Measurements from ENCODE around the gene ARID1A. TPM values are rescaled to one million over a fixed set of nuclear protein-coding genes. Genes with fewer than 3 reads are reported as not detected.
A peak's percentile ranks its signal among the peaks of the same experiment; 100 is the strongest.

ARID1A gene
- total and polyA plus RNA-seq, 9 of the 15 experiments (the other 6 are each of a cell fraction or from before 2014, with no cell fraction given), result 8.3 to 88.3 (median 22.5) TPM

GRCh38 chr1:26686795-26687194, 9.0 kb upstream of the ARID1A start (continued):
- TF ChIP-seq, protein P1, sequence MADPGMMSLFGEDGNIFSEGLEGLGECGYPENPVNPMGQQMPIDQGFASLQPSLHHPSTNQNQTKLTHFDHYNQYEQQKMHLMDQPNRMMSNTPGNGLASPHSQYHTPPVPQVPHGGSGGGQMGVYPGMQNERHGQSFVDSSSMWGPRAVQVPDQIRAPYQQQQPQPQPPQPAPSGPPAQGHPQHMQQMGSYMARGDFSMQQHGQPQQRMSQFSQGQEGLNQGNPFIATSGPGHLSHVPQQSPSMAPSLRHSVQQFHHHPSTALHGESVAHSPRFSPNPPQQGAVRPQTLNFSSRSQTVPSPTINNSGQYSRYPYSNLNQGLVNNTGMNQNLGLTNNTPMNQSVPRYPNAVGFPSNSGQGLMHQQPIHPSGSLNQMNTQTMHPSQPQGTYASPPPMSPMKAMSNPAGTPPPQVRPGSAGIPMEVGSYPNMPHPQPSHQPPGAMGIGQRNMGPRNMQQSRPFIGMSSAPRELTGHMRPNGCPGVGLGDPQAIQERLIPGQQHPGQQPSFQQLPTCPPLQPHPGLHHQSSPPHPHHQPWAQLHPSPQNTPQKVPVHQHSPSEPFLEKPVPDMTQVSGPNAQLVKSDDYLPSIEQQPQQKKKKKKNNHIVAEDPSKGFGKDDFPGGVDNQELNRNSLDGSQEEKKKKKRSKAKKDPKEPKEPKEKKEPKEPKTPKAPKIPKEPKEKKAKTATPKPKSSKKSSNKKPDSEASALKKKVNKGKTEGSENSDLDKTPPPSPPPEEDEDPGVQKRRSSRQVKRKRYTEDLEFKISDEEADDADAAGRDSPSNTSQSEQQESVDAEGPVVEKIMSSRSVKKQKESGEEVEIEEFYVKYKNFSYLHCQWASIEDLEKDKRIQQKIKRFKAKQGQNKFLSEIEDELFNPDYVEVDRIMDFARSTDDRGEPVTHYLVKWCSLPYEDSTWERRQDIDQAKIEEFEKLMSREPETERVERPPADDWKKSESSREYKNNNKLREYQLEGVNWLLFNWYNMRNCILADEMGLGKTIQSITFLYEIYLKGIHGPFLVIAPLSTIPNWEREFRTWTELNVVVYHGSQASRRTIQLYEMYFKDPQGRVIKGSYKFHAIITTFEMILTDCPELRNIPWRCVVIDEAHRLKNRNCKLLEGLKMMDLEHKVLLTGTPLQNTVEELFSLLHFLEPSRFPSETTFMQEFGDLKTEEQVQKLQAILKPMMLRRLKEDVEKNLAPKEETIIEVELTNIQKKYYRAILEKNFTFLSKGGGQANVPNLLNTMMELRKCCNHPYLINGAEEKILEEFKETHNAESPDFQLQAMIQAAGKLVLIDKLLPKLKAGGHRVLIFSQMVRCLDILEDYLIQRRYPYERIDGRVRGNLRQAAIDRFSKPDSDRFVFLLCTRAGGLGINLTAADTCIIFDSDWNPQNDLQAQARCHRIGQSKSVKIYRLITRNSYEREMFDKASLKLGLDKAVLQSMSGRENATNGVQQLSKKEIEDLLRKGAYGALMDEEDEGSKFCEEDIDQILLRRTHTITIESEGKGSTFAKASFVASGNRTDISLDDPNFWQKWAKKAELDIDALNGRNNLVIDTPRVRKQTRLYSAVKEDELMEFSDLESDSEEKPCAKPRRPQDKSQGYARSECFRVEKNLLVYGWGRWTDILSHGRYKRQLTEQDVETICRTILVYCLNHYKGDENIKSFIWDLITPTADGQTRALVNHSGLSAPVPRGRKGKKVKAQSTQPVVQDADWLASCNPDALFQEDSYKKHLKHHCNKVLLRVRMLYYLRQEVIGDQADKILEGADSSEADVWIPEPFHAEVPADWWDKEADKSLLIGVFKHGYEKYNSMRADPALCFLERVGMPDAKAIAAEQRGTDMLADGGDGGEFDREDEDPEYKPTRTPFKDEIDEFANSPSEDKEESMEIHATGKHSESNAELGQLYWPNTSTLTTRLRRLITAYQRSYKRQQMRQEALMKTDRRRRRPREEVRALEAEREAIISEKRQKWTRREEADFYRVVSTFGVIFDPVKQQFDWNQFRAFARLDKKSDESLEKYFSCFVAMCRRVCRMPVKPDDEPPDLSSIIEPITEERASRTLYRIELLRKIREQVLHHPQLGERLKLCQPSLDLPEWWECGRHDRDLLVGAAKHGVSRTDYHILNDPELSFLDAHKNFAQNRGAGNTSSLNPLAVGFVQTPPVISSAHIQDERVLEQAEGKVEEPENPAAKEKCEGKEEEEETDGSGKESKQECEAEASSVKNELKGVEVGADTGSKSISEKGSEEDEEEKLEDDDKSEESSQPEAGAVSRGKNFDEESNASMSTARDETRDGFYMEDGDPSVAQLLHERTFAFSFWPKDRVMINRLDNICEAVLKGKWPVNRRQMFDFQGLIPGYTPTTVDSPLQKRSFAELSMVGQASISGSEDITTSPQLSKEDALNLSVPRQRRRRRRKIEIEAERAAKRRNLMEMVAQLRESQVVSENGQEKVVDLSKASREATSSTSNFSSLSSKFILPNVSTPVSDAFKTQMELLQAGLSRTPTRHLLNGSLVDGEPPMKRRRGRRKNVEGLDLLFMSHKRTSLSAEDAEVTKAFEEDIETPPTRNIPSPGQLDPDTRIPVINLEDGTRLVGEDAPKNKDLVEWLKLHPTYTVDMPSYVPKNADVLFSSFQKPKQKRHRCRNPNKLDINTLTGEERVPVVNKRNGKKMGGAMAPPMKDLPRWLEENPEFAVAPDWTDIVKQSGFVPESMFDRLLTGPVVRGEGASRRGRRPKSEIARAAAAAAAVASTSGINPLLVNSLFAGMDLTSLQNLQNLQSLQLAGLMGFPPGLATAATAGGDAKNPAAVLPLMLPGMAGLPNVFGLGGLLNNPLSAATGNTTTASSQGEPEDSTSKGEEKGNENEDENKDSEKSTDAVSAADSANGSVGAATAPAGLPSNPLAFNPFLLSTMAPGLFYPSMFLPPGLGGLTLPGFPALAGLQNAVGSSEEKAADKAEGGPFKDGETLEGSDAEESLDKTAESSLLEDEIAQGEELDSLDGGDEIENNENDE (IDR thresholded peaks at IDR 0.05; ENCODE audit: low read depth, low read length), result no peak
- TF ChIP-seq ZBTB5 (IDR thresholded peaks at IDR 0.05) (no peak), SMAD4 (CRISPR knock-in tag; conservative IDR thresholded peaks at IDR 0.05) (0 out of 2 replicates have a peak, but pooled peaks have one; percentile 46), ZNF764 (CRISPR knock-in tag; IDR thresholded peaks at IDR 0.05; ENCODE audit: low read depth) (no peak)
- TF ChIP-seq, protein P2, sequence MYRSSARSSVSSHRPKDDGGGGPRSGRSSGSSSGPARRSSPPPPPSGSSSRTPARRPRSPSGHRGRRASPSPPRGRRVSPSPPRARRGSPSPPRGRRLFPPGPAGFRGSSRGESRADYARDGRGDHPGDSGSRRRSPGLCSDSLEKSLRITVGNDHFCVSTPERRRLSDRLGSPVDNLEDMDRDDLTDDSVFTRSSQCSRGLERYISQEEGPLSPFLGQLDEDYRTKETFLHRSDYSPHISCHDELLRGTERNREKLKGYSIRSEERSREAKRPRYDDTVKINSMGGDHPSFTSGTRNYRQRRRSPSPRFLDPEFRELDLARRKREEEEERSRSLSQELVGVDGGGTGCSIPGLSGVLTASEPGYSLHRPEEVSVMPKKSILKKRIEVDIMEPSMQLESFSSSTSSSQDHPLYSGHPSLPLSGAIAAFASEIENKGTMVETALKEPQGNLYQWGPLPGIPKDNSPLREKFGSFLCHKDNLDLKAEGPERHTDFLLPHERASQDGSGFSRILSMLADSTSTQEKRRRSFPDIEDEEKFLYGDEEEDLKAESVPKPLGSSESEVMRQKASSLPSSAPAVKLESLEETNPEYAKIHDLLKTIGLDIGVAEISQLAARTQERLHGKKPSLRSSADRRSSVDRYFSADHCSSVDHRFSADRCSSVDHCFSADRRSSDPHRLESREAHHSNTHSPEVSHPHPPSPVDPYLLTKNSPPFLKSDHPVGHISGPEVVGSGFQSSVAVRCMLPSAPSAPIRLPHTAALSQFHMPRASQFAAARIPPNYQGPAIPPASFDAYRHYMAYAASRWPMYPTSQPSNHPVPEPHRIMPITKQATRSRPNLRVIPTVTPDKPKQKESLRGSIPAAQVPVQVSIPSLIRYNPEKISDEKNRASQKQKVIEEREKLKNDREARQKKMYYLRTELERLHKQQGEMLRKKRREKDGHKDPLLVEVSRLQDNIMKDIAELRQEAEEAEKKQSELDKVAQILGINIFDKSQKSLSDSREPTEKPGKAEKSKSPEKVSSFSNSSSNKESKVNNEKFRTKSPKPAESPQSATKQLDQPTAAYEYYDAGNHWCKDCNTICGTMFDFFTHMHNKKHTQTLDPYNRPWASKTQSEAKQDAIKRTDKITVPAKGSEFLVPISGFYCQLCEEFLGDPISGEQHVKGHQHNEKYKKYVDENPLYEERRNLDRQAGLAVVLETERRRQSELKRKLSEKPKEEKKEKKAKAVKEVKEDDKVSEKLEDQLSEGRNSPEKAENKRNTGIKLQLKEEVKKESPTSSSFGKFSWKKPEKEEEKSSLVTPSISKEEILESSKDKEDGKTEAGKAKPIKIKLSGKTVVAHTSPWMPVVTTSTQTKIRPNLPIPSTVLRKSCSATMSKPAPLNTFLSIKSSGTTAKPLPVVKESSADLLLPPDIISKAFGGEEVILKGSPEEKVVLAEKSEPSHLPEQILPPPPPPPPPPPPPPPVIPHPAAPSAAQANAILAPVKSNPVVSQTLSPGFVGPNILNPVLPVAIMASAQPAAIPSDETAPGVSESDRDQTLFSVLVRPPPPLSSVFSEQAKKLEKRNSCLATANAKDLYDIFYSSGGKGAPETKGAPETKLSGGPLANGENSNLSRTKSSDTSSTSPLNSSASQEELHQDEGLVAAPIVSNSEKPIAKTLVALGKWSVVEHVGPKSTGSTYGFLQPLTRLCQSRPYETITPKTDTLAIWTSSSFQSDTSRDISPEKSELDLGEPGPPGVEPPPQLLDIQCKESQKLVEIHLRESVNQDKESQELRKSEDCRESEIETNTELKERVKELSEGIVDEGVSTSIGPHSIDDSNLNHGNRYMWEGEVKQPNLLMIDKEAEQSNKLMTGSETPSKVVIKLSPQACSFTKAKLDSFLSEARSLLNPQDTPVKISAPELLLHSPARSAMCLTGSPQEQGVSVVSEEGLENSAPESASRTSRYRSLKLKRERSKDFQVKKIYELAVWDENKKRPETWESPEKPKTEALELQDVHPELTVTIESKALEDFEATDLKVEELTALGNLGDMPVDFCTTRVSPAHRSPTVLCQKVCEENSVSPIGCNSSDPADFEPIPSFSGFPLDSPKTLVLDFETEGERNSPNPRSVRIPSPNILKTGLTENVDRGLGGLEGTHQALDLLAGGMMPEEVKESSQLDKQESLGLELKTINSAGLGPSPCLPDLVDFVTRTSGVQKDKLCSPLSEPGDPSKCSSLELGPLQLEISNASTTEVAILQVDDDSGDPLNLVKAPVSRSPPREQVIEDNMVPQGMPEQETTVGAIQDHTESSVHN (IDR thresholded peaks at IDR 0.05; ENCODE audit: borderline replicate concordance in 1 of 2, low read depth in 1 of 2), result 0 out of 4 replicates have a peak, but pooled peaks of 1 of the 2 experiments have one; percentile 53

Data from K562 (cell line).